Measurements from ENCODE around the gene ACTA1.

DNA sequence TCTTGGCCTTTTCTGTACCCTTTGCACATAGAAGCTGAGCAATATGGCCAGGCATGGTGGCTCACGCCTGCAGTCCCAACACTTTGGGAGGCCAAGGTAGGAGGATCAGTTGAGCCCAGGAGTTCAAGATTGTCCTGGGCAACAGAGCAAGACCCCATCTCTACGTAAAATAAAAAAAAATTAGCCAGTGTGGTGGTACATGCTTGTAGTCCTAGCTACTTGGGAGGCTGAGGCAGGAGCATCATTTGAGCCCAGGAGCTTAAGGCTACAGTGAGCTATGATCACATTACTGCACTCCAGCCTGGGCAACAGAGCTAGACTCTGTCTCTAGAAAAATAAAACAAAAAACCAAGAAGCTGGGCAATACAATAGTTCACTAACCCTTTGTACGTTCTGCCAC lies 6.3 kb downstream of the ACTA1 start:
- TF ChIP-seq POLR2A (IDR thresholded peaks at IDR 0.05; ENCODE audit: low read length) (no peak), GATA1 (IDR thresholded peaks at IDR 0.05; ENCODE audit: low read depth, low read length) (no peak)

All from erythroblast (primary cell).